Right lobe of liver (tissue), 4 donors: Measurements from ENCODE around the gene SPCS2.

Experiments used
- POLR2A ChIP-seq: fragments of 450-650 bp; IDR thresholded peaks from one replicate; pipeline ENCODE4 v1.6.1; 2017; ENCODE audit warnings: antibody characterized with exemption, mild to moderate bottlenecking
- TF ChIP-seq, protein P1 (sequence below), 4 donors: fragments of 200-600 bp in 3 of 4; fragments of 450-650 bp in 1 of 4; IDR thresholded peaks; one replicate each; pipeline versions ENCODE4 v1.5.1 to v1.8.0; 2016 to 2022; ENCODE audit warnings: antibody characterized with exemption in 4 of 4, mild to moderate bottlenecking in 2 of 4
- donor health status: DM: no; HTN: no; CAD: no.
- donor health status: DM: no; HTN: no; CAD: no.
- donor health status: DM: no; HTN: yes; CAD: no.

DNA sequence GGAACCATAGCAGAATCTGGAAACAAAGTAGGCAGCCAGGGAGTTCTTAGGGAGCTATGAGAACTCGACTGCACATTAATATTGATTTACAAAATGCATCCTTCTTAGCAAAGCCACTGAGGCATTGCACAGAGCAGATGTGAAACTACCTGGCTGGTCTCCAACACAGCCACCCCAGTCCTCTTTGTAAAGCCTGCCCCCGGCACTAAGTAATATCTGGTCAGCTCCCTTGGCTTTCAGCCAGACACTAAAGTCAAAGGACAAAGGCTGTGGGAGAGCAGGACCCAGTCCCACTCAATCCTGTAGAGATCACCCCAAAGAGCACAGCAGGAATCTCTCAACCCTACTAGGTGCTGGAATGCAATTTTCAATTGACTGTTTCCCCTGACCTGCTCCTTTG is 13.0 kb upstream of the SPCS2 start:
- TF ChIP-seq, protein P1, sequence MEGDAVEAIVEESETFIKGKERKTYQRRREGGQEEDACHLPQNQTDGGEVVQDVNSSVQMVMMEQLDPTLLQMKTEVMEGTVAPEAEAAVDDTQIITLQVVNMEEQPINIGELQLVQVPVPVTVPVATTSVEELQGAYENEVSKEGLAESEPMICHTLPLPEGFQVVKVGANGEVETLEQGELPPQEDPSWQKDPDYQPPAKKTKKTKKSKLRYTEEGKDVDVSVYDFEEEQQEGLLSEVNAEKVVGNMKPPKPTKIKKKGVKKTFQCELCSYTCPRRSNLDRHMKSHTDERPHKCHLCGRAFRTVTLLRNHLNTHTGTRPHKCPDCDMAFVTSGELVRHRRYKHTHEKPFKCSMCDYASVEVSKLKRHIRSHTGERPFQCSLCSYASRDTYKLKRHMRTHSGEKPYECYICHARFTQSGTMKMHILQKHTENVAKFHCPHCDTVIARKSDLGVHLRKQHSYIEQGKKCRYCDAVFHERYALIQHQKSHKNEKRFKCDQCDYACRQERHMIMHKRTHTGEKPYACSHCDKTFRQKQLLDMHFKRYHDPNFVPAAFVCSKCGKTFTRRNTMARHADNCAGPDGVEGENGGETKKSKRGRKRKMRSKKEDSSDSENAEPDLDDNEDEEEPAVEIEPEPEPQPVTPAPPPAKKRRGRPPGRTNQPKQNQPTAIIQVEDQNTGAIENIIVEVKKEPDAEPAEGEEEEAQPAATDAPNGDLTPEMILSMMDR (IDR thresholded peaks at IDR 0.05): no peak
- TF ChIP-seq POLR2A: no peak
